Osteocyte (in vitro differentiated cells): ENCODE measurements around the gene COL4A2. TPM values are rescaled to one million over a fixed set of nuclear protein-coding genes. Genes with fewer than 3 reads are reported as not detected.

Source experiments
- DNase-seq: peaks from one replicate; pipeline ENCODE4 v3.0.0; 2021; ENCODE audit warnings: mixed read lengths; ENCODE audit not compliant: unreplicated experiment; ENCODE audit errors: extremely low spot score
- H3K27ac Mint-ChIP-seq: one replicate; pipeline ENCODE4 v1.8.0; 2021; ENCODE audit warnings: mild to moderate bottlenecking, mixed read lengths; ENCODE audit not compliant: unreplicated experiment
- H3K27me3 Mint-ChIP-seq: one replicate; pipeline ENCODE4 v1.8.0; 2021; ENCODE audit warnings: mixed read lengths; ENCODE audit not compliant: unreplicated experiment
- H3K36me3 Mint-ChIP-seq: one replicate; pipeline ENCODE4 v1.8.0; 2021; ENCODE audit warnings: mixed read lengths; ENCODE audit not compliant: unreplicated experiment
- H3K4me1 Mint-ChIP-seq: one replicate; pipeline ENCODE4 v1.8.0; 2021; ENCODE audit warnings: mixed read lengths; ENCODE audit not compliant: unreplicated experiment
- H3K4me3 Mint-ChIP-seq: one replicate; pipeline ENCODE4 v1.8.0; 2021; ENCODE audit warnings: mild to moderate bottlenecking, moderate library complexity, mixed read lengths; ENCODE audit not compliant: unreplicated experiment
- H3K9me3 Mint-ChIP-seq: one replicate; pipeline ENCODE4 v1.8.0; 2021; ENCODE audit warnings: mixed read lengths; ENCODE audit not compliant: unreplicated experiment
- total RNA-seq: library from RNA; stranded (reverse); gene quantifications from 2 replicates; pipeline ENCODE4 v1.2.1, GENCODE V29; 2021
- TF ChIP-seq, protein P1 (sequence below): fragments of 200-600 bp; sonication (generic); IDR thresholded peaks from 2 replicates; pipeline ENCODE4 v1.5.0; 2021; ENCODE audit warnings: antibody characterized with exemption, mild to moderate bottlenecking, moderate library complexity

COL4A2 gene
- total RNA-seq, 1 donor from 2014 or later: 2,001 TPM

- Mint-ChIP-seq H3K4me1 (peaks cover 96% of the 10 kb centered on the region), H3K27me3 (no peaks in the 10 kb centered on the region), H3K4me3 (no peak overlapping the region), H3K9me3 (no peaks in the 10 kb centered on the region), H3K27ac (peak overlapping the region; percentile 97), H3K36me3 (peaks cover 46% of the 10 kb centered on the region)
- TF ChIP-seq, protein P1, sequence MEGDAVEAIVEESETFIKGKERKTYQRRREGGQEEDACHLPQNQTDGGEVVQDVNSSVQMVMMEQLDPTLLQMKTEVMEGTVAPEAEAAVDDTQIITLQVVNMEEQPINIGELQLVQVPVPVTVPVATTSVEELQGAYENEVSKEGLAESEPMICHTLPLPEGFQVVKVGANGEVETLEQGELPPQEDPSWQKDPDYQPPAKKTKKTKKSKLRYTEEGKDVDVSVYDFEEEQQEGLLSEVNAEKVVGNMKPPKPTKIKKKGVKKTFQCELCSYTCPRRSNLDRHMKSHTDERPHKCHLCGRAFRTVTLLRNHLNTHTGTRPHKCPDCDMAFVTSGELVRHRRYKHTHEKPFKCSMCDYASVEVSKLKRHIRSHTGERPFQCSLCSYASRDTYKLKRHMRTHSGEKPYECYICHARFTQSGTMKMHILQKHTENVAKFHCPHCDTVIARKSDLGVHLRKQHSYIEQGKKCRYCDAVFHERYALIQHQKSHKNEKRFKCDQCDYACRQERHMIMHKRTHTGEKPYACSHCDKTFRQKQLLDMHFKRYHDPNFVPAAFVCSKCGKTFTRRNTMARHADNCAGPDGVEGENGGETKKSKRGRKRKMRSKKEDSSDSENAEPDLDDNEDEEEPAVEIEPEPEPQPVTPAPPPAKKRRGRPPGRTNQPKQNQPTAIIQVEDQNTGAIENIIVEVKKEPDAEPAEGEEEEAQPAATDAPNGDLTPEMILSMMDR: no peak
- DNase-seq: no peak
Observed at GRCh38 chr13:110334841-110335490, 27.9 kb downstream of the COL4A2 start.

- TF ChIP-seq, protein P1: no peak
- peak overlapping the region; percentile 97 for H3K27ac Mint-ChIP-seq
- peaks cover 45% of the 10 kb centered on the region for H3K36me3 Mint-ChIP-seq
- peaks cover 96% of the 10 kb centered on the region for H3K4me1 Mint-ChIP-seq
- H3K4me3 Mint-ChIP-seq: no peak overlapping the region
- H3K9me3 Mint-ChIP-seq: no peaks in the 10 kb centered on the region
- no peaks in the 10 kb centered on the region for H3K27me3 Mint-ChIP-seq
- no peak for DNase-seq
Observed at GRCh38 chr13:110336108-110336507, 29.0 kb downstream of the COL4A2 start.

- no peak for DNase-seq
- Mint-ChIP-seq H3K4me1 (peaks cover 96% of the 10 kb centered on the region), H3K4me3 (no peak overlapping the region), H3K27me3 (no peaks in the 10 kb centered on the region), H3K9me3 (no peaks in the 10 kb centered on the region), H3K27ac (peak overlapping the region; percentile 97), H3K36me3 (peaks cover 41% of the 10 kb centered on the region)
- TF ChIP-seq, protein P1: no peak
Observed at GRCh38 chr13:110336681-110337080, 29.6 kb downstream of the COL4A2 start.

DNA sequence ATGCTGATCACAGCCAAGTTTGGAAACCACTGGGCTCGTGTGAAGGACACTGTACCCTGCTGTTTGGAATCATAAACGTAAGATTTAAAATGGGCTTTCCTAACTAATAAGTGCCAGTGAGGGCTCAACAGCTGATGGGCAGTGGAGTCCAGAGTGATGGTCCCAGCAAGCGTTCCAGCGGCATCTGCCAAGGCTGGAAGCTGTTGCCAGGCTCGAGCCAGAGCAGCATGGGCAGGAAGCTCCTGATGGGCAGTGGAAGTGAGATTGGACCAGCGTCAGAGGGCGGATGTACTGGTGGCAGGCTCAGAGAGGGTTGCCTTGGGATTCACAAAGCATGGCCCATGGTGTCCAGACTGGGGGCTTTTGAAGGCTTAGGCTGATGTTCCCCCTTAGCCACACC lies 30.2 kb downstream of the COL4A2 start:
- Mint-ChIP-seq H3K27me3 (no peaks in the 10 kb centered on the region), H3K36me3 (peaks cover 38% of the 10 kb centered on the region), H3K9me3 (no peaks in the 10 kb centered on the region), H3K4me1 (peaks cover 96% of the 10 kb centered on the region), H3K4me3 (no peak overlapping the region), H3K27ac (peak overlapping the region; percentile 97)
- TF ChIP-seq, protein P1: no peak
- no peak for DNase-seq

DNA sequence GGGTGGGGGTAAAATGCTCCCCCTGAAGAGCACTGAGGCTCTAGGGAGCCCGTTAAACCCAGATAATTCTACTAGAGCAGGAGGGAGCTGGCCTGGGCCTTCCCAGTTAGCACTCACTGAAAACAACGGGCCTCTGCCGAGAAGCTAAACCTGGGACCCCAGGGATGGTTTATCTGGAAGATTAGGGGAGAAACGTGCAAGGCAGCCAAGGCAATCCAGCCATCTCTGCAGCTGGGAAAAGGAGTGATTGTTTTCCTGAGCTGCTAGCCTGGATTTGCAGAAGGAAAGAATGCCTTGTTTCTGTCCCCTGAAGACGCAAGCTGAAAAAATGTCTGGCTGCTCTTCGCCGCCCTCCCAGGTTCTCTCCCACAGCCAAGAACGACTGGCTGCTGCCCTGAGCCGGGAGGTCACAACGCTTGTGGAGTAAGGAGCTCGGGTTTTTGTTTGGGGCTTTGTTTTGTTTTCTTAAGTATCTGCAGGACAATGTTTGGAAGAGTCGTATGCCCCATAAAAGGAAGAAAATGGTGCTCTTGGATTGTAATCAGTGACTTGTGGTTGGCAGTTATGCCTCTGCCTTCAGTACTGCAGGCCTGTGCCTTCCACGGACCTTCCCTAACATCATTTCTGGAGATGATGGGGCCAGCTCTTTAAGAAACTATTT lies 31.5 kb downstream of the COL4A2 start:
- Mint-ChIP-seq H3K4me1 (peaks cover 94% of the 10 kb centered on the region), H3K4me3 (peak overlapping the region; percentile 5), H3K27ac (peak overlapping the region; percentile 97), H3K36me3 (peaks cover 38% of the 10 kb centered on the region), H3K9me3 (no peaks in the 10 kb centered on the region), H3K27me3 (no peaks in the 10 kb centered on the region)
- TF ChIP-seq, protein P1: no peak
- no peak for DNase-seq
